HG03108 (cell line): ENCODE measurements around the gene IRF2.

Experiments
- ATAC-seq: cut with Tn5 transposase; IDR thresholded peaks from one replicate; pipeline ENCODE4 v1.9.1; 2021; ENCODE audit warnings: moderate library complexity; ENCODE audit not compliant: unreplicated experiment

The IRF2 gene

DNA sequence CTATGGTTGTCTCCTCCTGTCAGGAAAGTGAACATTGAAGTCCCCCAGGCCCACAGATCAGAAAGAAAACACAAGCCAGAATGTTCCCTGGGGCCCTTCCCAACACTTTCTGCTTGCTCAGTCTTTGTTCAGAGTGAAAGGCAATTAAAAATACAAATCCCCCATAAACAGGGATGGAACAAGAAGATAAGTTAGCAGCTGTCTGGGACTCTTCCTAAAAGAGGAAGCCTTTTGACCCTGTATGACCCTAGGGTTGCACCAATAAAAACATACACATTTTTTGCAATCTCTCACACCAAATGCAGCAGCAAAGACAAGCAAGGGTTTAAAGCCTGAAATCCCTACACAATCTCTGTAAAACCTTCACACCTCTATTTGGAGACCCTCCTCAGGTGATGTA is 22.6 kb downstream of the IRF2 start:
- ATAC-seq: no peak

GRCh38 chr4:184450743-184451535 is 23.4 kb downstream of the IRF2 start:
- ATAC-seq: no peak

DNA sequence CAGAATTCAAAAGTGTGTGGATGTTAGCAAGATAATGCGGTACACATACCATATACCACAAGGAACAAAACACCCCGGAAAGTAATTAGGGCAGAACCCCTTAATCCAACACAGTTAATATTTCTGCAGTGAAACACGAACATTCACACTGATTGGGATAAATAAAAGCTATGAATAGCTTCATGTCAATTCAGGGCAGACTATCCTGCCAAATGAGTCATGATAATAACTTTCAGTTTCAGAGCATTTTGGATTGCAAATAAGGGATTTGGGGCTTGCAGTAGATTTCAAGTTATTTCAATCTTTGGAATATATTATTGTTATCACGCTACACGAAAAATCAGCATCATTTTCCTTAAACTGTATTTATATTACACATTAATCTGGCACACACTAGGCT is 24.3 kb downstream of the IRF2 start:
- ATAC-seq: no peak

- no peak for ATAC-seq
Measured at GRCh38 chr4:184448821-184449220, 25.5 kb downstream of the IRF2 start.

DNA sequence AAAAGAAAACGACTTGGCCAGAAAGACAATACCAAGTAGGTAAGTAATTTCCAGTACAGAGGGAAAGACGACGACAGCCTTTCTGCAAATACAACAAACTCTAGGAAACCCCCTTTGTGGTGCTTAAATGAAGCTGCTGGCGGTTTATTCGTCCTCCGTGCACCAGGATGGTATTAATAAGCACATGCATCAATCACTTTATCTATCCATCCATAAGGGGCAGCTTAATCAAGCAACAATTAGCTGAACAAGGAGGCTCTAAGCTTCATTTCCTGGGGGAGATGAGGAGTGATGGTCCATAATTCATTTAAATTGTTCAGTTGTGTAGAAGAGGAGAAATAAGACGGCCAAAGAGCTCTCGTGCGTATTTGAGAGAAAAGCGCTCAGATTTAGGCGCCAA is 26.2 kb downstream of the IRF2 start:
- ATAC-seq: no peak

DNA sequence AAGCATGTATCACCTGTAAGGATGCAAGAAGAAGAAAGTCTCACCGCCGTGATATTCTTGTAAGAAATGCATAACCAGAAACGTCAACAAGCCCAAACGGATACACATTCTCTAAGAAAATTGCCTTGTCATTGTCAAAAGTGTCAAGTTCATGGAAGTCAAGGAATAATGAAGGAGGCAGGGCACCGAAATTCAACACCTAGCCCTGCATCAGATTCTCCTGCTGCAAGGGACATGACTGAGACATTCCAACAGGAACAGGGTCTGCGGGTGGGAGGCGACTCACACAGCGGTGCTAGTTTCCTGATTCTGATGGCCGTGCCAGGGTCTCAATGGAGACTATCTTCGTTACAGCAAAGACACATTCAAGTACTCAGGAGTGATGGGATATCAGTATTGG is 26.7 kb downstream of the IRF2 start:
- ATAC-seq: no peak

- ATAC-seq: no peak
Measured at GRCh38 chr4:184446132-184446658, 28.2 kb downstream of the IRF2 start.

DNA sequence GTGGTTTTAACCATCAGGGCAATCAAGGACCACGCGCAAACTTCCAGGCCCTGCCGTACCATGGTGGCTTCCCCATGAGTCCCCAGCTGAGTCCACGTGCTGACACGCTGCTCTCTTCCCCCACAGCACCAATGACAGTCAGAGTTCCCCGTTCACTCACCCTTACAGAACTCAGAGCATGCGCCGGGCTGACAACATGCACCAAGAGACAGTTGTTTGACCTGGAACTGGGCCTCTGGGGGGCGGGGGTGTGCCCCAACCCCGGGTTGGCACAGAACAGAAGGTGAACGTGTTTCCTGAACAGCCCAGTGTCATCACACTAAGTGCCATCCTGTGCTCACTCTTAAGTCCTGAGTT is 29.4 kb downstream of the IRF2 start:
- peak; percentile 48 for ATAC-seq

DNA sequence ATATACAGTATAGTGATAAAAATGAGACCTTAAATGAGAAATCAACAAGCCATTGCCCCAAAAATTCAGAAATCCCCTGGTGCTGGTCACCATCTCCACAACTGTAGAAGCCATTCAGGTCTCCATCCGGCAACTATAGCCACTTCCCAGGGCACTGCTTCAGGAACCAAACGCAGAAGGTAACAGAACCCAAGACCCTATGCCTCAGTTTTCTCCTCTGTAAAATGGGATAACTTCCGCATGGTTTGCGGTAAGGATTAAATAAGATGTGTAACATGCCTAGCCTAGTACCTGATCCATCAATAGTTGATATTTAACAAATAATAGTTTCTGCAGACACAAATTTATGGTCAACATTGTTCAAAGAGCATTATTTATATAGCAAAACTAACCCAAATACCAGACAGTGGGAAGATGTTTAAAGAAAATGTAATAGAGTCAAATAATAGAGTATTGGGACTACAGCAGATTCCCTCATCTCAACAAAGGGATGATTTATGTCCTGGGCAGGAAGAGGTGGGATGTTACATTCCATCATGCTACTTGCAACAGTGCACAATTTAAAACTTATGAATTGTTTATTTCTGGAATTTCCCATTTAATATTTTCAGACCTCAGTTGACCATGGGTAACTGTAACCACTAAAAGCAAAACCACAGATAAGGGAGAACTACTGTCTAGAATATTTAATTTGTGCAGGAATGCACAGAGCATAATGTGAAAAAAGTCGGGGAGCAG is 30.0 kb downstream of the IRF2 start:
- no peak for ATAC-seq

- ATAC-seq: no peak
Measured at GRCh38 chr4:184443318-184443717, 31.0 kb downstream of the IRF2 start.

GRCh38 chr4:184442314-184442635 is 32.1 kb downstream of the IRF2 start:
- ATAC-seq: no peak

- no peak for ATAC-seq
Measured at GRCh38 chr4:184441461-184442313, 32.7 kb downstream of the IRF2 start.

DNA sequence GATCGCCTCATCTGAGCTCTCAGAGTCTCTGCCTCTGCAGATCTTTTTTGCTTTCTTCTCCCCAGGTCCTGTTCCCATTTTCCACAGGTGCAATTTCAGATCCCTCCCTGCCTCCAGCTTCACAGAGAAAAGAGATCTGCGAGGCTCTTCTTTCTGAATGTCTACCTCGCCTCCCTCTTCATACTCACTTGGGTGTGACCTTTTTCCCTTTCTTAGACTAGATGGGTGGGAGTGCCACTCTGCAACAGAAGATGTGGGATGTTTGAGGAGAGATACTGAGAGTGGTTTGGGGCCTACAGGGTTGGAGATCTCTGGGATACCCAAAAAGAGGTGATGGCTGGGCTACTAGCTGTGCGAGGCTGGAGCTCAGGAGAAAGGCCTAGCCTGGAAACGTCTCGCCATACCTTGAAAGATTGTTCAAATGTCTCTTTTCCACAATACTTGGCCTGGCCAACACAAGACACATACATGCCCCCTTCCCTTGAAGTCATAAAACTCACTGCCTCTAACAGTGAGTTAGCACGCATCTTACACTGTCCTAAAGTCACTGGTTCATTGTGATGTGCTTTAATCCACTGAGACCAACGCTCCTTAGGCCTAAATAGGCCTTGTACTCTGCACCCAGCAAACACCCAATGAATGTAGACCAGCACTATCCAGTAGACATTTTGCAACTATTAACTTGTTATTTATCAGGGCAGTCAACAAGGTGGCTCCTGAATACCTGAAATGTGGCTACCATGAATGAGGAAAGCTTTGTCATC is 33.6 kb downstream of the IRF2 start:
- ATAC-seq: no peak

DNA sequence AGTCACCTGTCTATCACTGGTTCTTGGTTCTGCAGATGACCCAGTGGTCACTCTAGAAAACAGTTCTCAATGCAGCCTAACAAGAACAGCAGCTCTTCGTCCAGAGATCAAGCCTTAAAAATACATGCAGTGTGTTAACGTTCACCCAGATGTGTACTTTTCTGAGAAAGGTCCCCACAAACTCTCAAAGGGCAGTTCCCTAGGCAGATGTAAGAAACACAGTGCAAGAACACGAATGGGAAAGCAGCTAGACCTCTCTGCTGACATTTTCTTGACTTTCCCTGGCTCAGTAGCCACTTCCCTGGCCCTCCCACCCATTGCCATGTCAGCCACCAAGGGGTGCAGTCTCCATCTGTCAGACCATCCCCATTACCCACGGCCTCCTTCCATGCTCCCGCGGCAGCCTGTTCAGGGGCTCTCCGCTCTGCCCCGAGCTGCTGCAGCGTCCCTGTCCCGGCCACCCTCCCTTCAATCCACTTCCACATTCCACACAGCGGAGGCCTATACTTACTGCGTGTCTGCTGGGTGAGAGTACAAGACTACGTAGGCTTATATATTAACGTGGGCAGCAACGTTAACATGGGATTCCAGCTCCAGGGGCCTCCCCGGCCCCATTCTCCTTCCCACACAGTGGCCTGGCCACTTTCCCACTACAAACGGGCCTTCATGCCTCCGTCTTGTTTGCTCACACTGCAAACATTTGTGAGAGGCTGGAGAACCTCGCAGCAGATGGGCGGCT is 34.3 kb downstream of the IRF2 start:
- no peak for ATAC-seq

- no peak for ATAC-seq
Measured at GRCh38 chr4:184439386-184439785, 35.0 kb downstream of the IRF2 start.

- ATAC-seq: no peak
Measured at GRCh38 chr4:184438375-184438774, 36.0 kb downstream of the IRF2 start.

DNA sequence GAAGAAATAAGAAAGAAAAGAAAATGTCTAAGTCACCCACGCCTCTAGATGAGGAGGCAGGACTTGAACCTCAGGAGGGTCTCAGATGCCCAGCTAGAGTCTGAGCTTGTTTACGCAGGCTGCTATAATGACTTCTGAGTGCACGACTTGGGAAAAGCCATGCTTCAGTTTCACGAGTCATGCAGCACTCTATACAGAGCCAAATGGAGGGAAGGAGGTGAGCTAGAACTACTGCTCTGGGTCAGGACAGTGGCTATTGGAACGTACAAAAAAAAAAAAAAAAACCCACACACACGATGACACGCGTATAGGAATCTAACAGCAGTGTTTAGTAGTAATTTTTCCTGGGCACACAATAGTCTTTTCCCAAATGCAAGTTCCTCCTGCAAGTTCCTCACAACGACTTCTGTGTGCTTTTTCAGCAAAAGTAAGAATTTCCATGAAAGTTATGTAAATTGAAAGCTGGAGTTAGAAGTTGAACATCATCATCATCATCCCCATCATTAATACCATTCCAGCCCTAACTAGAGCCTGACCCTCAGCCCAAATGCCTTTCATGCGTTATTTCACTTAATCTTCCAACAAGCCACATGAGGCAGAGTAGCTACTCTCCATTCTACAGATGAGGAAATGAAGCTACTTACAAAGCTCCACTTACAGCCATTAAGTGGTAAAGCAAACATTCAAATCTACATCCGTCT is 36.6 kb downstream of the IRF2 start:
- no peak for ATAC-seq

- no peak for ATAC-seq
Measured at GRCh38 chr4:184434501-184435066, 39.8 kb downstream of the IRF2 start.

DNA sequence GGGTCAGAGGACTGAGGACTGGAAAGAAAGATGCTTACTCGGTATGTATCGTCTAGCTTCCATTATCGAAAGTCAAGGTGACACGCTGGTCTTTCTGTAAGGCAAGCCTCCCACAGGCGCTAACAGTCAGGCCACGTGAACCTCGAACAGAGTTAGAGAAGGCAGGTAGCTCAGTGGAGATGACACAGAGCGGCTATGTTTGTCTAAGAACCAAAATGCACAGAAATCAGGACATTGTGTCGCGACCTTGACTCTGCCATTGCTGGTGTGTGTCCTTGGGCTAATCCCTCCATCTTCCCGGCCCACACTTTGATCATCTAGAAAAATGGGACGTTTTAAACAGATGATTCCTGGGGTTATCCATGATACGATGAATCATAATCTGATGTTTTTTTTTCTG is 40.3 kb downstream of the IRF2 start:
- no peak for ATAC-seq
